Measurements from ENCODE around the gene RANBP3L. TPM values are rescaled to one million over a fixed set of nuclear protein-coding genes. Genes with fewer than 3 reads are reported as not detected.

RANBP3L gene
- total and polyA plus RNA-seq, 2 experiments from 2014 or later: 0.48 to 0.57 TPM

- no peak overlapping the region for H3K4me3 ChIP-seq
- no peaks in the 10 kb centered on the region for H3K36me3 ChIP-seq
- no peak overlapping the region for H3K27ac ChIP-seq
- no peaks in the 10 kb centered on the region for H3K27me3 ChIP-seq
- no peak for DNase-seq (ENCODE audit: low read depth in 1 of 2, low spot score in 1 of 2)
- TF ChIP-seq CTCF (IDR thresholded peaks at IDR 0.05; ENCODE audit: low read depth, low read length): no peak
- H3K9me3 ChIP-seq (ENCODE audit: low read depth): no peaks in the 10 kb centered on the region
- H3K4me1 ChIP-seq (ENCODE audit: low read depth): no peaks in the 10 kb centered on the region
Measured at GRCh38 chr5:36270175-36270574, 31.5 kb downstream of the RANBP3L start.

GRCh38 chr5:36269478-36269877 lies 32.2 kb downstream of the RANBP3L start:
- Histone ChIP-seq H3K36me3 (no peaks in the 10 kb centered on the region), H3K27ac (no peak overlapping the region), H3K27me3 (no peaks in the 10 kb centered on the region), H3K4me1 (ENCODE audit: low read depth) (no peaks in the 10 kb centered on the region), H3K4me3 (no peak overlapping the region), H3K9me3 (ENCODE audit: low read depth) (no peaks in the 10 kb centered on the region)
- DNase-seq (ENCODE audit: low read depth in 1 of 2, low spot score in 1 of 2): no peak
- TF ChIP-seq CTCF (IDR thresholded peaks at IDR 0.05; ENCODE audit: low read depth, low read length): no peak

GRCh38 chr5:36267905-36268304 lies 33.8 kb downstream of the RANBP3L start:
- Histone ChIP-seq H3K36me3 (no peaks in the 10 kb centered on the region), H3K27ac (no peak overlapping the region), H3K9me3 (ENCODE audit: low read depth) (no peaks in the 10 kb centered on the region), H3K4me1 (ENCODE audit: low read depth) (no peaks in the 10 kb centered on the region), H3K4me3 (no peak overlapping the region), H3K27me3 (no peaks in the 10 kb centered on the region)
- DNase-seq (ENCODE audit: low read depth in 1 of 2, low spot score in 1 of 2): no peak
- TF ChIP-seq CTCF (IDR thresholded peaks at IDR 0.05; ENCODE audit: low read depth, low read length): no peak

GRCh38 chr5:36264202-36264760 lies 37.4 kb downstream of the RANBP3L start:
- Histone ChIP-seq H3K27me3 (no peaks in the 10 kb centered on the region), H3K36me3 (no peaks in the 10 kb centered on the region), H3K4me3 (no peak overlapping the region), H3K27ac (no peak overlapping the region), H3K4me1 (ENCODE audit: low read depth) (no peaks in the 10 kb centered on the region), H3K9me3 (ENCODE audit: low read depth) (no peaks in the 10 kb centered on the region)
- DNase-seq (ENCODE audit: low read depth in 1 of 2, low spot score in 1 of 2): no peak
- TF ChIP-seq CTCF (IDR thresholded peaks at IDR 0.05; ENCODE audit: low read depth, low read length): no peak

- Histone ChIP-seq H3K36me3 (no peaks in the 10 kb centered on the region), H3K9me3 (ENCODE audit: low read depth) (no peaks in the 10 kb centered on the region), H3K27ac (no peak overlapping the region), H3K4me1 (ENCODE audit: low read depth) (no peaks in the 10 kb centered on the region), H3K4me3 (no peak overlapping the region), H3K27me3 (no peaks in the 10 kb centered on the region)
- DNase-seq (ENCODE audit: low read depth in 1 of 2, low spot score in 1 of 2): no peak
- no peak for TF ChIP-seq CTCF (IDR thresholded peaks at IDR 0.05; ENCODE audit: low read depth, low read length)
Measured at GRCh38 chr5:36261186-36261585, 40.5 kb downstream of the RANBP3L start.

- H3K36me3 ChIP-seq: no peaks in the 10 kb centered on the region
- no peak overlapping the region for H3K27ac ChIP-seq
- DNase-seq (ENCODE audit: low read depth in 1 of 2, low spot score in 1 of 2): no peak
- H3K27me3 ChIP-seq: no peaks in the 10 kb centered on the region
- no peak for TF ChIP-seq CTCF (IDR thresholded peaks at IDR 0.05; ENCODE audit: low read depth, low read length)
- no peak overlapping the region for H3K4me3 ChIP-seq
- no peaks in the 10 kb centered on the region for H3K9me3 ChIP-seq (ENCODE audit: low read depth)
- H3K4me1 ChIP-seq (ENCODE audit: low read depth): no peaks in the 10 kb centered on the region
Measured at GRCh38 chr5:36253575-36253974, 48.1 kb downstream of the RANBP3L start.
